A673 (cell line): ENCODE measurements around the gene CRB2. TPM values are rescaled to one million over a fixed set of nuclear protein-coding genes. Genes with fewer than 3 reads are reported as not detected.
A peak's percentile ranks its signal among the peaks of the same experiment; 100 is the strongest.

Source experiments
- BruUV-seq: library from RNA; stranded (reverse); fragments of 400-500 nt; replicated peaks from 2 replicates; lab custom pipeline; 2021; lab: Mats Ljungman, UMichigan
- CTCF ChIA-PET: fragments of 300-600 bp; sonication (Branson Sonifier 250); formaldehyde crosslinking; loops from one replicate; lab custom pipeline; 2022; ENCODE audit warnings: antibody characterized with exemption; lab: Charles Lee
- POLR2A ChIA-PET: fragments of 300-600 bp; sonication (Branson Sonifier 250); formaldehyde crosslinking; loops from one replicate; lab custom pipeline; 2022; ENCODE audit warnings: antibody characterized with exemption; ENCODE audit not compliant: low non-redundant PET; lab: Charles Lee
- DNase-seq: peaks from one replicate; pipeline ENCODE4 v3.0.0-alpha.2; 2015; ENCODE audit warnings: low spot score
- H3K27ac ChIP-seq: fragments of 200-600 bp; sonication (generic); 2 replicates; pipeline ENCODE4 v1.5.1; 2016; ENCODE audit warnings: mixed run types, low read depth, mild to moderate bottlenecking, mixed read lengths, antibody characterized with exemption, low read length; ENCODE audit not compliant: poor library complexity, severe bottlenecking
- H3K27me3 ChIP-seq: fragments of 200-600 bp; sonication (generic); replicated peaks from 2 replicates; pipeline ENCODE4 v1.6.1; 2017; ENCODE audit warnings: mixed run types, low read depth, mild to moderate bottlenecking, mixed read lengths, antibody characterized with exemption, low read length; ENCODE audit not compliant: insufficient read depth, poor library complexity
- H3K36me3 ChIP-seq: fragments of 200-600 bp; sonication (generic); 2 replicates; pipeline ENCODE4 v1.6.1; 2016; ENCODE audit warnings: mixed run types, mild to moderate bottlenecking, mixed read lengths, antibody characterized with exemption, low read length; ENCODE audit not compliant: insufficient read depth, poor library complexity, severe bottlenecking
- H3K4me1 ChIP-seq: fragments of 200-600 bp; sonication (generic); 2 replicates; pipeline ENCODE4 v1.6.1; 2017; ENCODE audit warnings: mixed run types, mild to moderate bottlenecking, mixed read lengths, antibody characterized with exemption, low read length; ENCODE audit not compliant: insufficient read depth, poor library complexity, severe bottlenecking
- H3K4me3 ChIP-seq: fragments of 200-600 bp; sonication (generic); 2 replicates; pipeline ENCODE4 v1.5.1; 2016; ENCODE audit warnings: low read depth, mixed run types, mild to moderate bottlenecking, mixed read lengths, low read length; ENCODE audit not compliant: poor library complexity, severe bottlenecking
- H3K9me3 ChIP-seq: fragments of 200-600 bp; sonication (generic); 2 replicates; pipeline ENCODE4 v1.6.1; 2016; ENCODE audit warnings: mixed run types, low read depth, mild to moderate bottlenecking, mixed read lengths, antibody characterized with exemption, low read length; ENCODE audit not compliant: poor library complexity, severe bottlenecking
- CTCF ChIP-seq: fragments of 300-800, 200-600 bp; sonication (generic); conservative IDR thresholded peaks from 2 replicates; pipeline ENCODE4 v1.5.1; 2017; ENCODE audit warnings: low read depth, mild to moderate bottlenecking, antibody characterized with exemption, low read length, moderate library complexity, mixed read lengths
- EZH2 ChIP-seq: fragments of 200-600 bp; sonication (generic); IDR thresholded peaks from 2 replicates; pipeline ENCODE4 v1.6.1; 2017; ENCODE audit warnings: borderline replicate concordance, low read depth, mild to moderate bottlenecking, mixed read lengths, antibody characterized with exemption, low read length; ENCODE audit not compliant: poor library complexity, severe bottlenecking
- intact Hi-C: fragments of 100-400 bp; cut with micrococcal nuclease; formaldehyde crosslinking; loops from one replicate; pipeline ENCODE4 v1.10.0; 2022; ENCODE audit not compliant: unreplicated experiment
- total RNA-seq: library from RNA; stranded (reverse); gene quantifications from 2 replicates; pipeline ENCODE4 v1.2.3, GENCODE V29; 2021

Gene CRB2
- total RNA-seq, 1 experiment from 2014 or later, result 0.47 TPM

GRCh38 chr9:123338710-123339665, 17.0 kb upstream of the CRB2 start:
- no peak for TF ChIP-seq EZH2
- TF ChIP-seq CTCF, result no peak
- Histone ChIP-seq H3K4me3 (no peak overlapping the region), H3K9me3 (no peaks in the 10 kb centered on the region), H3K27me3 (no peaks in the 10 kb centered on the region), H3K4me1 (peaks cover 60% of the 10 kb centered on the region), H3K27ac (peak overlapping the region; percentile 69), H3K36me3 (no peaks in the 10 kb centered on the region)
- BruUV-seq, result no TSS peak
- ChIA-PET CTCF (interaction anchor here (1.4 kb wide), 1 partner anchor 11 kb away, joined by 3 read pairs; no protein-coding TSS in a partner anchor), POLR2A (interaction anchor here (0.6 kb wide), 1 partner anchor 249 kb away, joined by 3 read pairs; no protein-coding TSS in a partner anchor)
- intact Hi-C loops, result no loop called here
- DNase-seq, result no peak

GRCh38 chr9:123339666-123340510, 16.1 kb upstream of the CRB2 start:
- POLR2A ChIA-PET, result no interaction called here
- no TSS peak for BruUV-seq
- Histone ChIP-seq H3K9me3 (no peaks in the 10 kb centered on the region), H3K4me3 (no peak overlapping the region), H3K36me3 (no peaks in the 10 kb centered on the region), H3K27ac (peak overlapping the region; percentile 69), H3K27me3 (no peaks in the 10 kb centered on the region), H3K4me1 (peaks cover 68% of the 10 kb centered on the region)
- CTCF ChIA-PET, result interaction anchor here (1.4 kb wide), 1 partner anchor 10 kb away, joined by 3 read pairs; no protein-coding TSS in a partner anchor
- peak; percentile 52 for DNase-seq
- intact Hi-C loops, result no loop called here
- TF ChIP-seq EZH2 (no peak), CTCF (no peak)

DNA sequence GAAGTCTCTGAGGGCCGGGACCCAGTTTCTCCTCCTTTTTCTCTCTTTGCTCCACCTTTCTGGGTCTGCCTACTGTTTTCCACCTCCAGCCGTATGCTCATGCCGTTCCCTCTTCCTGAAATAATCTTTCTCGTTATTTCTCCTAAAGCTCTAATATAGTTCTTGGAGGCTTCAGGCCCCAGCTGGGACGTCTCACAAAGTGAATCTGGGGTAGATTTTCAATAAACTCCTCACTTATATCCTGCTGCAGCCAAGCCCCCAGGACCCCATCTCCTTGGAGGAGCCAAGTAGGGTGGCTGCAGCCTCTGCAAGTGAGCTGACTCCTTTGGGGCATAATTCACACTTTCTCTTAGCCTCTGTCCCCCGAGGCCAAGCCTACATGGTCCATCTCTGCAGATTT, 14.2 kb upstream of the CRB2 start:
- H3K27me3 ChIP-seq, result no peaks in the 10 kb centered on the region
- intact Hi-C loops, result no loop called here
- peak overlapping the region; percentile 48 for H3K27ac ChIP-seq
- no peaks in the 10 kb centered on the region for H3K9me3 ChIP-seq
- no peak for TF ChIP-seq EZH2
- no peak for TF ChIP-seq CTCF
- POLR2A ChIA-PET, result interaction anchor here (0.6 kb wide), 1 partner anchor 195 kb away, joined by 3 read pairs; no protein-coding TSS in a partner anchor
- peaks cover 61% of the 10 kb centered on the region for H3K4me1 ChIP-seq
- no peak overlapping the region for H3K4me3 ChIP-seq
- CTCF ChIA-PET, result no interaction called here
- BruUV-seq, result no TSS peak
- no peaks in the 10 kb centered on the region for H3K36me3 ChIP-seq
- no peak for DNase-seq
